Body of pancreas (tissue), 4 donors: ENCODE results near the gene FH. TPM values are rescaled to one million over a fixed set of nuclear protein-coding genes. Genes with fewer than 3 reads are reported as not detected.

ENCODE experiments used
- ATAC-seq: fragments of 150-250 bp; one replicate; pipeline ENCODE4 v1.9.1; 2016
- DNase-seq, 4 donors: peaks; one replicate each; pipeline ENCODE4 v3.0.0-alpha.2; 2019
- H3K27ac ChIP-seq, 4 donors: fragments of 200-600 bp; sonication (generic); 1 replicate in 3 of 4; 2 replicates in 1 of 4; pipeline versions ENCODE4 v1.5.1 to v1.6.1; 2016 to 2019; ENCODE audit warnings: mild to moderate bottlenecking in 1 of 4, mixed read lengths in 1 of 4, moderate library complexity in 1 of 4
- H3K27me3 ChIP-seq, 2 donors: fragments of 200-600 bp; sonication (generic); one replicate each; pipeline ENCODE4 v1.6.0; 2016; ENCODE audit warnings: mild to moderate bottlenecking in 1 of 2
- H3K36me3 ChIP-seq, 2 donors: fragments of 200-600 bp; sonication (generic); replicated peaks in 1 of 2; 2 replicates each; pipeline ENCODE4 v1.5.1; 2016; ENCODE audit warnings: low read depth in 2 of 2; ENCODE audit not compliant: insufficient read depth in 1 of 2
- H3K4me1 ChIP-seq: fragments of 200-600 bp; sonication (generic); one replicate; pipeline ENCODE4 v1.6.0; 2016
- H3K4me3 ChIP-seq, 2 donors: fragments of 200-600 bp; sonication (generic); 1 replicate in 1 of 2; 2 replicates in 1 of 2; pipeline ENCODE4 v1.5.1; 2016 to 2019
- H3K9me3 ChIP-seq, 3 donors: fragments of 200-600 bp; sonication (generic); 1 replicate in 2 of 3; 2 replicates in 1 of 3; pipeline ENCODE4 v1.5.1; 2016
- CTCF ChIP-seq, 7 experiments: fragments of 450-650 bp in 4 of 7; fragments of 200-600 bp in 3 of 7; sonication (generic) in 3 of 7; IDR thresholded peaks; one replicate each; pipeline ENCODE4 v1.5.1; 2016 to 2019; ENCODE audit warnings: antibody characterized with exemption in 7 of 7
- POLR2A ChIP-seq, 3 donors: fragments of 450-650 bp; IDR thresholded peaks; one replicate each; pipeline ENCODE4 v1.6.1; 2016; ENCODE audit warnings: antibody characterized with exemption in 3 of 3, mild to moderate bottlenecking in 2 of 3
- WGBS, 2 donors: methylation state at CpG; one replicate each; pipeline ENCODE4 v1.1.5; 2017; 5-methylcytosine and 5-hydroxymethylcytosine counted together
- intact Hi-C: fragments of 100-400 bp; cut with DNase I; formaldehyde crosslinking; loops from one replicate; pipeline ENCODE4 v1.15.1; 2023
- total RNA-seq, 2 donors: library from RNA; depleted of rRNA; stranded (reverse); fragments of >200 nt; gene quantifications; one replicate each; pipeline ENCODE4 v1.1.0, GENCODE V29; 2016

Gene FH
- total RNA-seq, 2 donors from 2014 or later = 12.5 to 27.0 TPM

GRCh38 chr1:241464985-241465384, 54.6 kb downstream of the FH start:
- Histone ChIP-seq H3K36me3 (no peaks in the 10 kb centered on the region), H3K27me3 (no peaks in the 10 kb centered on the region), H3K9me3 (no peaks in the 10 kb centered on the region), H3K4me1 (no peaks in the 10 kb centered on the region), H3K27ac (no peak overlapping the region), H3K4me3 (no peak overlapping the region)
- ATAC-seq (no peak), DNase-seq (no peak)
- TF ChIP-seq POLR2A (IDR thresholded peaks at IDR 0.05) = no peak
- no peak for TF ChIP-seq CTCF (IDR thresholded peaks at IDR 0.05)
- intact Hi-C loops = no loop called here
- 60 to 62% methylated on average over 4 of the region's 4 CpGs for WGBS, 2 donors

DNA sequence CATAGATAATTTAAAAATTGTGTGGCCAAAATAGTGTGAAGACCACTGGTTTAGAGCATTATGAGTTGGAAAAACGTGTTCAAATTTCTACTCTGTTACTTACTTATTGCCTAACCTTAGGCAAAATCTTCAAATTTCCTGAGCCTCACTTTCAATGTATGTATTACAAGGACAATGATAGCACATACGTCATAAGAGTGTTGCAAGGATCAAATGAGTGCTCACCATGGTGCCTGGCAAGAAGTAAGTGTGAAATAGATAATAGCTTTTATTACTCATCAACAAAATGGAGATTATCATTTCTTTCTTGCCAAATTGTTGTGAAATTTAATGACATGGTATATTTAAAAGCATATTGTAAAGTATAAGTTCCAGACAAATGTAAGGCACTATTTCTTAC, 57.2 kb downstream of the FH start:
- Histone ChIP-seq H3K36me3 (no peaks in the 10 kb centered on the region), H3K4me1 (no peaks in the 10 kb centered on the region), H3K4me3 (no peak overlapping the region), H3K9me3 (no peaks in the 10 kb centered on the region), H3K27ac (no peak overlapping the region), H3K27me3 (no peaks in the 10 kb centered on the region)
- DNase-seq (no peak), ATAC-seq (no peak)
- intact Hi-C loops = no loop called here
- WGBS, 2 donors = 29 to 39% methylated on average over 2 of the region's 2 CpGs
- TF ChIP-seq POLR2A (IDR thresholded peaks at IDR 0.05) = no peak
- no peak for TF ChIP-seq CTCF (IDR thresholded peaks at IDR 0.05)

- no peaks in the 10 kb centered on the region for H3K4me1 ChIP-seq
- 45 to 62% methylated on average over 6 of the region's 6 CpGs for WGBS, 2 donors
- no peaks in the 10 kb centered on the region for H3K36me3 ChIP-seq
- no peak overlapping the region for H3K4me3 ChIP-seq
- no peak overlapping the region for H3K27ac ChIP-seq
- TF ChIP-seq CTCF (IDR thresholded peaks at IDR 0.05) (no peak), POLR2A (IDR thresholded peaks at IDR 0.05) (no peak)
- DNase-seq (no peak), ATAC-seq (no peak)
- no peaks in the 10 kb centered on the region for H3K9me3 ChIP-seq
- intact Hi-C loops = no loop called here
- no peaks in the 10 kb centered on the region for H3K27me3 ChIP-seq
These were observed 59.3 kb downstream of the FH start for GRCh38 chr1:241460098-241460873.

DNA sequence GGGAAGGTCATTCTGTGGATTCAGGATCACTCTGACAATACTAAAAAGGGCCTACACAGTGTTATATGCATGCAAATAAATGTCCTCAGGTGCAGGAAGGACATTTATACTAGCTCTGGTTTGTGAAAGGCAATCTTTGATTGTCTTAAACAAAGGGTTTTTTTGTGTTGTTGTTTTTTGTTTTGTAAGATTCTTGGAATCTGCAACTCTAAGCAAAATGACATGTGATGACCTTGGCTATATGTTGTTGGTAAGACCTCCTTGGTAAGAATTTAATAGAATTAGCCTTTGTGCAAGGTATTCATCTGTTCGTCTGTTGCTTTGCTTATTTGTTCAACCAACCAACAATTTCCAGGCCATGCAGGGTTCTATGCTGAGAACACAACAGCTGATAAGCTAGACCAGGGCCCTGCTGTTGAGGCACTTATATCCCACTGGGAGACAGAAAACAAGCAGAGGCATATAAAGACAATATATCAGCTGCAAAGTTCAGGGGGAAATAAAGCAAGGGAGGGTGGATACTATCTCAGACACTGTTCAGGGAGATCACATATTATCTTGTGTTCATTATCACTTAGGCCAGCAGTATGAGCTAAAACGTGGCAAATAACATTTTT, 60.3 kb downstream of the FH start:
- no peaks in the 10 kb centered on the region for H3K9me3 ChIP-seq

More for the DNA sequence above, 60.3 kb downstream of the FH start:
- no peak for DNase-seq
- H3K27ac ChIP-seq = no peak overlapping the region
- 28 to 31% methylated on average over 2 of the region's 2 CpGs for WGBS, 2 donors
- no peak for ATAC-seq
- TF ChIP-seq CTCF (IDR thresholded peaks at IDR 0.05) (no peak), POLR2A (IDR thresholded peaks at IDR 0.05) (no peak)
- H3K4me3 ChIP-seq = no peak overlapping the region
- H3K4me1 ChIP-seq = no peaks in the 10 kb centered on the region
- no peaks in the 10 kb centered on the region for H3K36me3 ChIP-seq
- H3K27me3 ChIP-seq = no peaks in the 10 kb centered on the region
- intact Hi-C loops = no loop called here
